Stimulated activated CD4-positive, alpha-beta T cell treated with anti-CD3 and anti-CD28 coated beads, Interleukin-15, amount 100 ng/mL, for 1 hour (primary cell): Measurements from ENCODE around the gene PTCH2.
A peak's percentile ranks its signal among the peaks of the same experiment; 100 is the strongest.
"Not testable (repeated sequence)": the region's sequence is repeated elsewhere in the genome, so short reads cannot be mapped to it uniquely, and the experiment has no call there.

Source experiments
- DNase-seq, 2 donors: peaks; one replicate each; pipeline ENCODE4 v3.0.0-alpha.2; 2020; ENCODE audit warnings: low read depth in 1 of 2, low spot score in 1 of 2

The PTCH2 gene

GRCh38 chr1:44803062-44803311, 40.1 kb downstream of the PTCH2 start:
- no peak for DNase-seq

GRCh38 chr1:44802306-44803061, 40.6 kb downstream of the PTCH2 start:
- no peak for DNase-seq

- DNase-seq, result peak in 1 of 2 donors; percentile 37
Measured at GRCh38 chr1:44801491-44802305, 41.4 kb downstream of the PTCH2 start.

GRCh38 chr1:44799770-44800584, 43.1 kb downstream of the PTCH2 start, which contains the start of gene PLK3:
Gene PLK3 (plus strand): TSS chr1:44800377. CDS start chr1:44800464, 87 bp downstream.
- DNase-seq, result peak; percentile 95 to 97

GRCh38 chr1:44798481-44799365, 44.3 kb downstream of the PTCH2 start:
- DNase-seq, result no peak

GRCh38 chr1:44797886-44798285, 45.2 kb downstream of the PTCH2 start:
- not testable (repeated sequence) for DNase-seq

GRCh38 chr1:44792736-44793502, 50.1 kb downstream of the PTCH2 start:
- DNase-seq, result no peak

GRCh38 chr1:44790968-44791801, 51.9 kb downstream of the PTCH2 start:
- no peak for DNase-seq

- no peak for DNase-seq
Measured at GRCh38 chr1:44788120-44788860, 54.8 kb downstream of the PTCH2 start, which contains the start of gene BEST4. Gene BEST4 (minus strand): TSS chr1:44788170. CDS start chr1:44787705, 465 bp downstream.

- DNase-seq, result no peak
Measured at GRCh38 chr1:44787506-44787905, 55.5 kb downstream of the PTCH2 start.

- no peak for DNase-seq
Measured at GRCh38 chr1:44786841-44787426, 56.1 kb downstream of the PTCH2 start.

GRCh38 chr1:44786138-44786840, 56.8 kb downstream of the PTCH2 start:
- peak; percentile 62 to 70 for DNase-seq

- no peak for DNase-seq
Measured at GRCh38 chr1:44785501-44786137, 57.4 kb downstream of the PTCH2 start.

GRCh38 chr1:44785029-44785380, 58.0 kb downstream of the PTCH2 start:
- DNase-seq, result no peak

GRCh38 chr1:44784094-44785028, 58.7 kb downstream of the PTCH2 start:
- no peak for DNase-seq

- no peak for DNase-seq
Measured at GRCh38 chr1:44783697-44784093, 59.4 kb downstream of the PTCH2 start.
